Measurements from ENCODE around the gene SPARC.
"Not testable (repeated sequence)": the region's sequence is repeated elsewhere in the genome, so short reads cannot be mapped to it uniquely, and the experiment has no call there.

SPARC gene, protein sequence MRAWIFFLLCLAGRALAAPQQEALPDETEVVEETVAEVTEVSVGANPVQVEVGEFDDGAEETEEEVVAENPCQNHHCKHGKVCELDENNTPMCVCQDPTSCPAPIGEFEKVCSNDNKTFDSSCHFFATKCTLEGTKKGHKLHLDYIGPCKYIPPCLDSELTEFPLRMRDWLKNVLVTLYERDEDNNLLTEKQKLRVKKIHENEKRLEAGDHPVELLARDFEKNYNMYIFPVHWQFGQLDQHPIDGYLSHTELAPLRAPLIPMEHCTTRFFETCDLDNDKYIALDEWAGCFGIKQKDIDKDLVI

DNA sequence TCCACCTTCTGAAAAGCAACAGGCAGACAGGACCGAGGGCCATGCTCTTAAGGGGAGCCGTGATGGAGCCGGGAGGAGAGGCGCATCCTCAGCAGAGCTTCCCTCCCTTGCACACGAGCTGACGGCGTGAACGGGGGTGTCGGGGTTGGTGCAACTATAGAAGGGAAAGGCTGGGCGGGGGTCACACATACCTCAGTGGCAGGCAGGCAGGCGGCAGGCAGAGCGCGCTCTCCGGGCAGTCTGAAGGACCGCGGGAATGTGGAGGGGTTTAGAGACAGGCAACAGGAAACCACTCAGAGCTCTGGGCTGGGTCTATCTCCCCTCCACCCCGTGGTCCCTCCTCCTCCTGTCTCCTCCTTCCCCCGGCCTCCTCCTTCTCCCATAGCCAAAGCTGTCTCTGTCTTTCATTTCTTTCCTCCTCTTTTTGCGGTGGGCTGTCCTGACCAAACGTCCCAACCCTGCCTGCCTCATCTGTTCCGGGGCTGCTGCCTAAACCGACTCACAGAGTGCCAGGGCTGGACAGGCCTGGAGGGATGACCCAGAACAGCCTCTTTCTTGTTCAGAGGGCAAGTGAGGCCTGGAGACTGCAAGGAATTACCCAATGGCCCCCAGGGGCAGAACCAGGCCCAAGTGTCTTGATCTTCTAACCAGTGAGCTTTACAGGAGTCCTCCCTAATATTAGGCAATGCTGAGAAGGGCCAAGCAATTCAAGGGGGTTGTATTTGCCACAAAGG, at the start of gene SPARC:
Gene SPARC (minus strand): TSS at position 242 of the 734 bp plus-strand sequence. CDS start 10,727 bp downstream, outside the sequence.
- peak within 1 kb of the TSS; percentile 69 to 92 (median 83) for H3K4me2 ChIP-seq
- TF ChIP-seq Cebpa-rat (IDR thresholded peaks at IDR 0.05): peak in 4 of 11 experiments; percentile 21 to 81 (median 65); a peak in 7 of 22 replicates
- peak within 1 kb of the TSS; percentile 35 to 70 (median 58); a peak in 19 of 20 replicates for H3K4me3 ChIP-seq
- peak within 1 kb of the TSS in 9 of 11 experiments; percentile 17 to 72 (median 59); a peak in 17 of 22 replicates for H3K27ac ChIP-seq
- no peaks in the 10 kb centered on the region for H4K20me1 ChIP-seq
- H3K9me3 ChIP-seq (replicated peaks in 1 of 11): no peaks in the 10 kb centered on the region
- H3K36me3 ChIP-seq: no peaks in the 10 kb centered on the region
- H3K9ac ChIP-seq: peak within 1 kb of the TSS; percentile 40 to 71 (median 63); a peak in 20 of 22 replicates
- peaks cover 0 to 9% (median 0%) of the 10 kb centered on the region in 11 experiments; a peak in 3 of 22 replicates for H3K27me3 ChIP-seq
- peaks cover 13 to 61% (median 49%) of the 10 kb centered on the region in 10 experiments for H3K4me1 ChIP-seq

DNA sequence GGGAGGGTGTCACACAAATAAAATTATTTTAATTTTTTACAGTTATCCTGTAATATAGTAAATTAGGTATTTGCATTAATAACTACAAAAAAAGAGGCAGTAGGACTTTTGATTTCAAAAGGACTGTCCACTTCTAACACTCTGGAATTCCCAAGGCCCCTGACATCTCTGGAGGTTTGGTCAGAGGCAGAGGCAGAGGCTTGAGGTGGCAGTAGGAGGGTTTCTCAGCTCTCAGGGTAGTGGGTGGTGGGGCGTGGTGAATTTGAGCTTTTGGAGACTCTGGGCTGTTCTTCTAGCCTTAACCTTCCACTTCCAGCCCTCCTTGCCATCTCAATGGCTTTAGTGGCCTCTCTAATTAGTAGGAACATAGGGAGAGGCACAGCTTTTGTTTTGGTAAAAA, 48.9 kb upstream of the SPARC start:
- H3K36me3 ChIP-seq: peaks cover 1 to 73% (median 17%) of the 10 kb centered on the region in 11 experiments; a peak in 15 of 22 replicates
- TF ChIP-seq Cebpa-rat (IDR thresholded peaks at IDR 0.05): no peak
- no peak overlapping the region for H3K27ac ChIP-seq
- no peaks in the 10 kb centered on the region for H3K27me3 ChIP-seq
- no peak overlapping the region for H3K9ac ChIP-seq
- H3K9me3 ChIP-seq (replicated peaks in 1 of 11): peaks cover under 1 to 10% (median 6%) of the 10 kb centered on the region in 11 experiments; a peak in 18 of 22 replicates
- H4K20me1 ChIP-seq: peaks cover 0 to 12% (median 0%) of the 10 kb centered on the region in 11 experiments; a peak in 2 of 22 replicates
- no peak overlapping the region for H3K4me3 ChIP-seq
- peaks cover 0 to 14% (median 2%) of the 10 kb centered on the region in 10 experiments; a peak in 6 of 20 replicates for H3K4me1 ChIP-seq
- H3K4me2 ChIP-seq: no peak overlapping the region

DNA sequence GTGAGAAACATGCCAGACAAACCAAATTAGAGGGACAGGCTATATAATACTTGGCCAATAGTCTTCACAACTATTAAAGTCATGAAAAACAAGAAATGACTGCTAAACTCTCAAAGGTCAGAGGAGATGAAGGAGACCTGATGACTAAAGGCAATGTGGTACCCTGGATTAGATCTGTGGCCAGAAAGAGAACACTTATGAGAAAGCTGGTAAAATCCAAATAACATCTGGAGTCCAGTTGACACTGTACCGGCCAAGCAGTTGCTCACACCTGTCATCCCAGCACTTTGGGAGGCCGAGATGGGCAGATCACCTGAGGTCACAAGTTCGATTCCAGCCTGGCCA, 47.3 kb upstream of the SPARC start:
- Histone ChIP-seq H3K4me2 (no peak overlapping the region), H3K27me3 (no peaks in the 10 kb centered on the region), H3K36me3 (peaks cover 9 to 76% (median 33%) of the 10 kb centered on the region in 11 experiments; a peak in 19 of 22 replicates), H3K4me3 (no peak overlapping the region), H3K9me3 (replicated peaks in 1 of 11) (peaks cover 16 to 26% (median 22%) of the 10 kb centered on the region in 11 experiments), H3K27ac (no peak overlapping the region), H3K4me1 (no peaks in the 10 kb centered on the region), H4K20me1 (peaks cover 0 to 3% (median 0%) of the 10 kb centered on the region in 11 experiments; a peak in 1 of 22 replicates), H3K9ac (no peak overlapping the region)
- no peak for TF ChIP-seq Cebpa-rat (IDR thresholded peaks at IDR 0.05)

DNA sequence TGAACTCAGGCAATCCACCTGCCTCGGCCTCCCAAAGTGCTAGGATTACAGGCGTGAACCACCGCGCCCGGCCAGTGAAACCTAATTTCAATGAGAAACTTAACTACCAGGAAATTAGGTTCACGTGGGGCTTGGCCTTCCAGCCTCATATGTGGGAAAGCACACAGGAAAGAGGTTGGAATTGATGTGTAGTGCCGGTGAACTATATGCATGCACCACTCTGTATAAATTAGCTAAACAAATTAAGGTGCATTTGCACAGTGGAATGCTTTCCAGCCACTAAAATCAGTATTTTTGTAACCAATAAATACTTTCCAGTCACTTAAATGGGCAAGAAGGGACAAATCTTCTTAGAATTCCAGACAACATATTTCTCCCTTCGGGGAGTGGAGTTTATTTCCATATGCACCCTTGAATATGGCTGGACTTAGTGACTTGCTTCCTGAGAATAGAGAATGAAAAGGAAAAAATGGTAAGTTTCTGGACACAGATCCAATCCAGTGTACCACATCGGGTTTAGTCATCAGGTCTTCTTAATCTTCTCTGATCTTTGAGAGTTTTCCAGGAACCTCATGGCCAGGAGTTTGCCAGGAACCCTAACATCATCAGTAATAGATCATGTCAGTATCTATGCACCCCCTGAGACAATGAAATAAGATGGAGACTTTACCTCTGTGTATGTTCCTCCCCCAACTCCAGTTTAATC, 46.8 kb upstream of the SPARC start:
- Histone ChIP-seq H3K4me2 (no peak overlapping the region), H3K4me3 (no peak overlapping the region), H3K9ac (no peak overlapping the region), H3K9me3 (replicated peaks in 1 of 11) (peaks cover 18 to 30% (median 26%) of the 10 kb centered on the region in 11 experiments), H4K20me1 (peaks cover 0 to 3% (median 0%) of the 10 kb centered on the region in 11 experiments; a peak in 1 of 22 replicates), H3K27ac (no peak overlapping the region), H3K27me3 (no peaks in the 10 kb centered on the region), H3K4me1 (no peaks in the 10 kb centered on the region), H3K36me3 (peaks cover 9 to 78% (median 35%) of the 10 kb centered on the region in 11 experiments; a peak in 19 of 22 replicates)
- TF ChIP-seq Cebpa-rat (IDR thresholded peaks at IDR 0.05): no peak

DNA sequence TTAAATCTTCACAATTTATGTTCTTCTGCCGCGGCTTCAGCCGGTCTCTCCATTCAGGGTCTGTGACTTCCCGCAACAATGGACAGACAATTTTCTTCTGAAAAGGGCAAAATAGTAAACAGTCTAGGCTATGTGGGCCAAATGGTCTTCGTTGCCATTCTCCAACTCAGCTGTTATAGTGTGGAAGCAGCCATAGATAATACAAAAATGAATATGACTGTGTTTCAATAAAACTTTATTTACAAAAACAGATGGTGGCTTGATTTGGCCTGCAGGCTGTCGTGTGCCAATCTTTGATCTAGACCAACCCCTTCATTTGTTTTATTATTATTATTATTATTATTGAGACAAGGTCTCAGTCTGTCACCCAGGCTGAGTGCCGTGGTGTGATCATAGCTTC, 43.7 kb upstream of the SPARC start:
- Histone ChIP-seq H4K20me1 (no peaks in the 10 kb centered on the region), H3K27ac (no peak overlapping the region), H3K36me3 (peaks cover 9 to 50% (median 22%) of the 10 kb centered on the region in 11 experiments; a peak in 18 of 22 replicates), H3K4me1 (no peaks in the 10 kb centered on the region), H3K9ac (no peak overlapping the region), H3K9me3 (replicated peaks in 1 of 11) (peaks cover 18 to 30% (median 26%) of the 10 kb centered on the region in 11 experiments), H3K4me2 (no peak overlapping the region), H3K4me3 (no peak overlapping the region), H3K27me3 (no peaks in the 10 kb centered on the region)
- no peak for TF ChIP-seq Cebpa-rat (IDR thresholded peaks at IDR 0.05)

DNA sequence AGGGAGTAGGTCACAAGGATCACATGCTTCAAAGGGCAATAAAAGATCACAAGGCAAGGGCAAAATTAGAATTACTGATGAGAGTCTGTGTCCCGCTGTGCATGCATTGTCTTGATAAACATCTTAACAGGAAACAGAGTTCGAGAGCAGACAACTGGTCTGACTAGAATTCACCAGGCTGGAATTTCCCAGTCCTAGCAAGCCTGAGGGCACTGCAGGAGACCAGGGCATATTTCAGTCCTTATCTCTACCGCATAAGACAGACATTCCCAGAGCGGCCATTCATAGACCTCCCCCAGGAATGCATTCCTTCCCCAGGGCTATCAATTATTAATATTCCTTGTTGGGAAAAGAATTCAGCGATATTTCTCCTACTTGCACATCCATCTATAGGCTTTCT, 42.9 kb upstream of the SPARC start:
- not testable (repeated sequence) for H3K27me3 ChIP-seq, H3K9ac ChIP-seq, H4K20me1 ChIP-seq, H3K4me2 ChIP-seq, H3K4me3 ChIP-seq, H3K27ac ChIP-seq, H3K4me1 ChIP-seq
- Histone ChIP-seq H3K9me3 (replicated peaks in 1 of 11) (peaks cover 18 to 30% (median 26%) of the 10 kb centered on the region in 11 experiments), H3K36me3 (peaks cover 9 to 45% (median 22%) of the 10 kb centered on the region in 11 experiments; a peak in 18 of 22 replicates)

DNA sequence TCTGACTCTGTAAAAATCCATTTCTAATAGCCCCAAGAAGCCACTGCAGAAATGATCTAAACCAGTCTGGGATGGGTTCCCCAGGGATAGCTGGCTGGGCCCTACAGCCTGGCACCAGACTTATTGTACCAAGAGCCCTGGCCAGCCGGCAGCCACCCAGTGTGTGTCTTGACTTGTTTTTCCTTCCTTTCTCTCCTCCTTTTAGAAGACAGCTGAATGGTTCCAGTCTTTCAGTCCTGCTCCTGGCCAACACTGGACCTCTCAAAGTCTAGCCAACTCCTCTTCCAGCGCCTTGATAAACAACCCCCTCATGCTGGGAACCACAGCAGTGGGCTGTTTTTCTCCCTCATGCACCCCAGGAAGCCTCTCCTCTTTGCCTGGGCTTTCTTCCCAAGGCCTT, 37.6 kb upstream of the SPARC start:
- no peak for TF ChIP-seq Cebpa-rat (IDR thresholded peaks at IDR 0.05)
- Histone ChIP-seq H3K36me3 (peaks cover 0 to 5% (median 5%) of the 10 kb centered on the region in 11 experiments; a peak in 8 of 22 replicates), H3K27ac (no peak overlapping the region), H3K4me1 (peaks cover 4 to 34% (median 13%) of the 10 kb centered on the region in 10 experiments; a peak in 14 of 20 replicates), H3K9me3 (replicated peaks in 1 of 11) (peaks cover 4 to 10% (median 6%) of the 10 kb centered on the region in 11 experiments), H3K9ac (no peak overlapping the region), H3K4me2 (no peak overlapping the region), H3K27me3 (no peaks in the 10 kb centered on the region; a peak in 1 of 22 replicates), H4K20me1 (no peaks in the 10 kb centered on the region), H3K4me3 (no peak overlapping the region)

DNA sequence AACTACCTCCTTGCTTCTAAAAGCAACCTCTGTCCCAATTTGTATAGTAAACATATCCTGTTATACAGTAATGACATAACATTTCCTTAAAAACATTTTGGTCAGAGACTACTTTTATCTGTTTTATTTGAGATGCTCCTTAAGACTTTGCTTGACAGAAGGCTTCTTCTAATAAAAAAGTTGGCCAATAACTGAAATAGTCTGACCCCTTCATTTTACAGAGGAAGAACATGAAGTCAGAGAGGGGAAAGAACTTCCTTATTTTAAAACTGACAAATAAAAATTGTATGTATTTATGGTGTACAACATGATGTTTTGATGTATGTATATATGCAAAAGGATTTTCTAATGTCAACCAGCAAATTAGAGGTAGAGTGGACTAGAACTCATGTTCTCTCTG, 35.8 kb upstream of the SPARC start:
- Histone ChIP-seq H3K4me2 (peak overlapping the region in 4 of 11 experiments; percentile 5 to 26 (median 20); a peak in 5 of 22 replicates), H3K9me3 (replicated peaks in 1 of 11) (no peaks in the 10 kb centered on the region), H3K4me1 (peaks cover 4 to 34% (median 13%) of the 10 kb centered on the region in 10 experiments; a peak in 14 of 20 replicates), H3K4me3 (no peak overlapping the region), H3K36me3 (no peaks in the 10 kb centered on the region), H3K9ac (no peak overlapping the region), H3K27me3 (no peaks in the 10 kb centered on the region; a peak in 1 of 22 replicates), H3K27ac (no peak overlapping the region), H4K20me1 (no peaks in the 10 kb centered on the region)
- no peak for TF ChIP-seq Cebpa-rat (IDR thresholded peaks at IDR 0.05)

Data from BLaER1 treated with 17β-estradiol and CSF1 and Interleukin-3, amounts not matched to agents 10 nM and 100 nM (cell line).